ENCODE results near the gene ROM1.
"Not testable (repeated sequence)": the region's sequence is repeated elsewhere in the genome, so short reads cannot be mapped to it uniquely, and the experiment has no call there.

Gene ROM1

DNA sequence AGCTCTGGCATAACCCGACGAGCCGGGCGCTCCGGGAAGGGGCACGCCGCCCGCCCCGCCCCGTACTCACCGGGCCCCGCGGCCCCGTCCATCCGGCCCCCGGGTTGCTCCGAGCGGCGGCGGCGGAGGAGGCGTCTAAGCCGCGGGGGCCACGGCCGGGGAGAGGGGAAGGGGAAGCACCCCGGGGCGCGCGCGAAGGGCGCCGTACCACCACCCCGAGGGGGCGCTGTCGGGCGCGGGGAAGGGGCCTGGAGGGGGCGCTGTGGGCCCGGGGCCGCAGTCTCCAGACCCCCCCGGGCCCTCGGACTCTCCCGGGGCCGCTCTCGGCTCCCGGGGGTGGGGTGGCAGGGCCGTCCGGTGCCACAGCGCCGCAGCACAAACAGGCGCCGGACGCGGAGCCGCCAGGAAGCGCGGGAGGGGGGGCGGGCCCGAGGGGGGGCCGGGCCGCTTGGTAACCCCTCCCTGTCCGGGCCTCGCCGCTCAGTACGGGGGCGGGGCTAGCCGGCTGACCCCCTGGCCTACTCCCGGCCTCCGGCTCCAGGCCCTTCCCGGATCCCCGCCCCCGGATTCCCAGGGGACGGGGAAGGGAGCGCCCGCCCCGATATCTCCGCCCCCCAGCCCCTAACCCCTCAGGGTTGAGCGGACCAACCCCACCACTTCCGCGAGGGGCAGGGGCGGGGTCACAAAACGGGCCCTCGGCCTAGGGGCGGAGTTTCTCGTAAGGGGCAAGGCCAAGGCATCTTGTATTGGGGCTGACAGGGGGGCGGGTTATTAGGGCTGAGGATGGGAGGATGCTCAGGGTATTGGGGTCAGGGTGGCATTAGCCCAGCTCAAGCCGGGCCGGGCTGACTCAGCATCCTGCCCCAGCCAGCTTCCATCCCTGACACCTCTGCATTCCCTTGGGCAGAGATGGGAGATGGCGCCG lies at the start of gene ROM1, which contains the start of gene EML3:
Gene ROM1, plus strand, starts transcription at position 892 of the 925 bp plus-strand sequence. Its CDS starts 25 bp downstream, at position 917.
Gene EML3, minus strand, starts transcription at position 410 of the 925 bp plus-strand sequence. Its CDS starts 318 bp downstream, at position 92.
- peak; percentile 87 for DNase-seq (ENCODE audit: low read depth, low spot score)

GRCh38 chr11:62565100-62565802 lies 47.8 kb upstream of the ROM1 start:
- no peak for DNase-seq (ENCODE audit: low read depth, low spot score)

GRCh38 chr11:62566247-62566646 lies 46.8 kb upstream of the ROM1 start:
- DNase-seq (ENCODE audit: low read depth, low spot score), result no peak

GRCh38 chr11:62567018-62567633 lies 45.9 kb upstream of the ROM1 start:
- no peak for DNase-seq (ENCODE audit: low read depth, low spot score)

GRCh38 chr11:62569611-62570010 lies 43.4 kb upstream of the ROM1 start:
- no peak for DNase-seq (ENCODE audit: low read depth, low spot score)

GRCh38 chr11:62570903-62571302 lies 42.2 kb upstream of the ROM1 start:
- not testable (repeated sequence) for DNase-seq (ENCODE audit: low read depth, low spot score)

GRCh38 chr11:62571493-62571892 lies 41.6 kb upstream of the ROM1 start:
- DNase-seq (ENCODE audit: low read depth, low spot score), result not testable (repeated sequence)

DNA sequence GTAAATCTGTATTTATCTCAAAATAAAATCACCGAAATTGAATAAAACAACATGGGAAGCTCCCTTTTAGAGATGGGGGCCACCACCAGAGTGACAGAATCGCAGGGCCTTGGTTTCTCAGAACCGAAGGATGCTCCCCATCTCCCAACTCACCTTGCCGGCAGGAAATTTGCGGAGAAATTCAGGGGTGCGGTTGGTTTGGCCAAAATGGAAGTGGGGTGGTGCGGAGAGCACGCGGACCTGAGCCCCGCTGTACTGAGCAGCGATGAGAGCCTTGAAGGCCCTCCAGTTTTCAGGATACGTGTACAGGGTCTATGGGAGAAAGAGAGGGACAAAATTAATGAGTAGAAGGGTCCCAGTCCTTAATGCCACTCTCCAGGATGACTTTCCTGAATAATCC lies 40.6 kb upstream of the ROM1 start:
- DNase-seq (ENCODE audit: low read depth, low spot score), result no peak

DNA sequence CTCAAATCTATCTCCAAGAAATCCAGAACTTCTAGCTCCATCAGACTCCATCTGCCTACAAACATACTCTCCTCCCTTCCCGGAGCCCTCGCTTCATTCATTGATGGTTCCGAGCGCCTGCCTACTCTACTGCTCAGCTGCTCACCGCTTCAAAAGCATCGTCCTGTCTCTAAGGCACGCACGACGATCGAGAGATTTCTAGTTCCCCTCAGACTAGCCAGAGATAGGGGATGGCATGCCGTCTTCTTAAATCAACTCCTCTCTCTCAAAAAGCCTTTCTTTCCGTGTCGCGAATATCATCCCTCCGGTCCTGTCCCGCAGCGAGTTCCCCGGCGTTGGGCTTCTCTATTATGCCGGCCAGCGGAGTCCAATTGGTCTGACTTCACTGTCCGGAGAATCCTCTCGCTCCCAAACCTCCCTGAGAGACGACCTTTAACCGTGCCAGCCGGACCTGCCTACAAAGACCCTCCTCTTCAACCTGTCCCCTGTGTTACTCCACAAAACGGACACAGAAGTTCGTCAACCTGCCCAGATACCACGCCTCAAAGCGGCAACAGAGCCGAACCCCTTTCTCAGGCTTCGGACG lies 40.0 kb upstream of the ROM1 start:
- peak; percentile 52 for DNase-seq (ENCODE audit: low read depth, low spot score)

GRCh38 chr11:62573592-62574362 lies 39.3 kb upstream of the ROM1 start, which contains the start of gene EEF1G:
TSS of gene EEF1G (minus strand) at chr11:62573891. CDS start at chr11:62573842, 49 bp downstream.
- DNase-seq (ENCODE audit: low read depth, low spot score), result peak; percentile 100

DNA sequence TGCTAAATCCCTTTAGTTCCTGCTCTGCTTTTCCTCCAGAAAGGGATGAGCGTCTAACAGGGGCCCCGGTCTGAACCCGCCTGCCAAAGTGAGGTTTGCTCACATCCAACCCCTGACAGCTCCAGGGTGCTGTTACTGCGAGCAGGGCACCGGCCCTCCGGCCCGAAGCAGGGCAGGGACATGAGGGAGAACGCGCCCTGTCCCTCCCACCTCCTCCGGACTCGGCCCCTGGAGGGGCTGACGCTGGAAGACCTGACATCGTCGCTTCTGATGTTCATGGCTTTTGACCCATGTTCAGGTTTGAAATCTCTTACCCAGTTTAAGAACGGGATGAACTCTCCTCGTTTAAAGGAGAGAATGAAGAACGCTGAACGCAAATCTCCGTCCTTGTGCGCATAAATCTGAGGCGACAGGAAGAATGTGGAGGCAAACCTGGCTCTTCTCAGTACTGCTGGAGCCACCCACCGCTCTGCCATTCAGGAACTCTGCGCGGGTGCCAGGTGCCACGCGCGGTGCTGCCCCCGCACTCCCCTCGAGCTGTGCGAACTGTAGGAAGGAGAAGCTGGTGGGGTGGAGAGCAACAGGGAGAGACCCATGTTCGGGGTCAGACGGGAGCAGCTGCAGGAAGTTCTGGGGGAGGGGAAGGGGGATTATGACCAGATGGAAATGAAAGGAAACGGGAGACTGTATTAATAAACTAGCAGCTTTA lies 38.5 kb upstream of the ROM1 start:
- no peak for DNase-seq (ENCODE audit: low read depth, low spot score)

DNA sequence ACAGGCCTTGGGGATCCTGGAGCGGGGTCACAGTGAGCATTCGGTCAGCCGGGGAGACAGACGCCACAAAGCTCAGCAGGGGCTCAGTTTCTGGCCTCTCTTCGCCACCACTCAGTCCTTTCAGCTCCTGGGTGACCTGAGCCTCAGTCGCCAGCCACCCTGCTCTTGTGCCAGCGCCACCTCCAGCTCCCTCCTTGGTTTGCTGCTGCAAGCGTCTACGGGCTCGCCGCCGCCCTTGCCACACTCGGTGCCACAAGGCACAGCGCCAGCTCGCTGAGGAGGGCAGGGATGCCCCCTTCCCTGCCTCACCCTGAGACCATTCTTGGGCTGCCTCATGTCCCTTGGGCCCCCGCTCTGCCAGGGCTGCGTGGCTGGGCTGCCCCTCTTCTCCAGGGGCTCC lies 37.9 kb upstream of the ROM1 start:
- DNase-seq (ENCODE audit: low read depth, low spot score), result no peak

DNA sequence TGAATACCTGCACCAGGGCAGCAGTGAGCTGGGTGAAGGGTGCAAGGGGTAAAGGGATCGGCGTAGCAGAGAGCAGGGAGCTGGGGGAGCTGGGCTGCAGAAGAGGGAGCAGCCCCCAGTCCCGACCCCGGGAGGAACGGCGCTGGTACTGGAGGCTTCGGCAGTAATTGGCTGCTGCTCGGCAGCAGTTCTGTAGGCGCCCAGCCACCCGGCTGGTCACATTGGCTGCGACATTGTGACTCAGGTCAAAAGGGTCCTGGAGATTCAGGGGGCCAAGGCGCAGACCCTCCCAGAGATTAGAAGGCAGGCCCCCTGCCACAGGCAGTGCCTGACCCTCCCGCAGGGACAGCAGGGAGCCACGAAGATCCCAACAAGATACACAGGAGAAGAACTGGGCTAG lies 37.2 kb upstream of the ROM1 start:
- no peak for DNase-seq (ENCODE audit: low read depth, low spot score)

DNA sequence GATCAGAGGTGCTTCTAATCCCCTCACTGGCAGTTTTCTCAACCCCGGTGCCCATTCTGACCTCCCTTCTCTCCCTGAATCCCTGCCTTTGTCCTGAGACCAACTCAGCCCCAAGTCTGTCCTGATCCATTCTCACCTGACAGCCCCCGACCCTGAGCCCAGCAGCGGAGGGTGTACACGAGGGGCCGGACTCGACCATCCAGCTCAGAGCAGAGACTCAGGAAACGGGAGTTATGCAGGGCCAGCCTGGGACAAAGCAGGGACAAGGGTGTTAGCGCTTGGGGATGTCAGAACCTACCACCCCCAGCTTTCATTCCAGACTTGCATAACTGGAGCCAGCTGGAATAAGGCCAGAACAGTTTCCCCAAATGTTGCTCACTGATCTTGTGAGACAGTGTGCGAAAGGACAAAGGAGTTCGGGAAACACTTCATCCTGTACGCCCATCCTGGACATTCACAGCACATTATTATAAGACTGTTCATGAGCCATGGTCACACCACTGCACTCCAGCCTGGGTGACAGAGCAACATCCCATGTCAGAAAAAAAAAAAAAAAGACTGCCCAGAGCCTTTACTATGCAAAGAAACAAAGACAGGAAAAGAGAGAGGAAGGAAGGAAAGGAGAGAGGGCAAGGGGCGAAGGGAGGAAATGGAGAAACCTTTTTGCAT lies 35.9 kb upstream of the ROM1 start:
- DNase-seq (ENCODE audit: low read depth, low spot score), result no peak

DNA sequence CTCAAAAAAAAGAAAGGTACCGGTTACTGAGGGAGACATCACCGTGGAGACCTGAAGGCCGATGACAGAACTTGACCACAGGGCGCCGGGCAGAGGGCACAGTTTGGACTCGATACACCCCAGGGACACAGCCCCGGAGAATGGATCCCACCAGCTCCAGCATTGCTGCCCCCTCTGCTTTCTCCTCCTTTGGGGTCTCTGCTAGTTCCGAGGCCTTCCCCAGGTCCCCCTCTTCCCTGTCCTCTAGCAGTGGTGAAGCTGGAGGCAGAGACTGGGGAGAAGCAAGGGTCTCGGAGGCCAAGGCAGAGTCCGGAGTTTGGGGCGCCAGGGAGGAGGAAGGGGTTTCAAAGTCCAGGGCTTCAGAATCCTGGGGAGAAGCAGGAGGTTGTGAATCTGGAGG lies 34.5 kb upstream of the ROM1 start:
- no peak for DNase-seq (ENCODE audit: low read depth, low spot score)

DNA sequence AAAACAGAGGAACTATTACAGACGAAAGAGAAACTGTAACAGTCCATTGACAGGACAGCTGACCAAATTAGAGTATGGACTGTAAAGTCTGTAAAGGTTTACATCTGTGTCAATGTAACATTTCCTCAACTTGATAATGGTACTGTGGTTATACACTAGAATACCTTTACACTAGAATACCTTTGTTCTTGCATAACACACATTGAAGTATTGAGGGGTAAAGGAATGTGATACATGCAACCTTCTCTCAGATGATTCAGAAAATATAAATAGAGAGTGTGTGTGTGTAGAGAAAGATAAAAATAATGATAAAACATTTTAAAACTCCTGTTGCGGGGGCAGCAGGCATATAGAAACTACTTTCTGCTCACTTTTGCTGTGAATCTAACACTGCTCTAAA lies 33.8 kb upstream of the ROM1 start:
- DNase-seq (ENCODE audit: low read depth, low spot score), result no peak

GRCh38 chr11:62580959-62581715 lies 31.9 kb upstream of the ROM1 start:
- DNase-seq (ENCODE audit: low read depth, low spot score), result no peak

- not testable (repeated sequence) for DNase-seq (ENCODE audit: low read depth, low spot score)
Observed at GRCh38 chr11:62581735-62582134, 31.3 kb upstream of the ROM1 start.

GRCh38 chr11:62585356-62585755 lies 27.7 kb upstream of the ROM1 start:
- DNase-seq (ENCODE audit: low read depth, low spot score), result not testable (repeated sequence)

All from astrocyte of the hippocampus (primary cell).